Measurements from ENCODE around the gene COL4A4. TPM values are rescaled to one million over a fixed set of nuclear protein-coding genes. Genes with fewer than 3 reads are reported as not detected.

Gene COL4A4
- total and polyA plus RNA-seq, 2 of the 4 experiments (the other 2 are of a cell fraction) = 0.02 TPM; not detected in 1

GRCh38 chr2:226993171-226993570 lies 170.8 kb downstream of the COL4A4 start:
- no peak overlapping the region for H3K23ac ChIP-seq (ENCODE audit: low read depth, low read length)
- no peak overlapping the region for H3K9ac ChIP-seq (ENCODE audit: low read depth, low read length)
- 70% methylated on average over 2 of the region's 4 CpGs; no CpG with 5 or more reads in 1 of the 2 experiments for WGBS, 2 experiments (ENCODE audit: extremely low coverage in 2 of 2, insufficient read length in 1 of 2)
- no peaks in the 10 kb centered on the region for H3K79me1 ChIP-seq (ENCODE audit: low read depth in 1 of 2, low read length in 2 of 2)
- H3K36me3 ChIP-seq (ENCODE audit: control insufficient read depth, insufficient read depth, low read length) = 0 out of 2 replicates have a peak, but pooled peaks cover 4% of the 10 kb centered on the region
- no peaks in the 10 kb centered on the region for H4K20me1 ChIP-seq (ENCODE audit: insufficient read depth, low read length)
- no peak for ATAC-seq (ENCODE audit: low read depth)
- no peak overlapping the region for H3K56ac ChIP-seq (ENCODE audit: extremely low read depth, insufficient read depth, low read length)
- H3K9me3 ChIP-seq (ENCODE audit: control insufficient read depth, insufficient read depth, low read length) = no peaks in the 10 kb centered on the region
- H3K4me3 ChIP-seq (ENCODE audit: insufficient read depth, low read depth, low read length) = no peak overlapping the region
- no peak overlapping the region for H2AK5ac ChIP-seq (ENCODE audit: low read depth, low read length)
- ChIA-PET POLR2A (ENCODE audit: unreplicated experiment) (no interaction called here), CTCF (interaction anchor here (0.6 kb wide), 1 partner anchor 1333 kb away, joined by 4 read pairs; no protein-coding TSS in a partner anchor)
- in situ Hi-C loops (cut with MboI; ENCODE audit: low sequenced_read_pairs) (loop anchor here (25.0 kb wide), 2 partner anchors 806 to 1131 kb away; no protein-coding TSS in a partner anchor), dilution Hi-C loops (cut with HindIII; ENCODE audit: low sequenced_read_pairs, unreplicated experiment) (no loop called here), intact Hi-C loops (cut with micrococcal nuclease) (no loop called here)
- no peak overlapping the region for H3K27ac ChIP-seq (ENCODE audit: insufficient read depth, low read length)
- H4K91ac ChIP-seq (ENCODE audit: insufficient read depth, low read depth, low read length) = no peak overlapping the region
- no peak overlapping the region for H2BK15ac ChIP-seq (ENCODE audit: low read depth, low read length)
- no TSS peak for BruUV-seq (replicated peaks)
- H2AK9ac ChIP-seq (replicated peaks; ENCODE audit: low read depth, low read length, poor library complexity) = no peak overlapping the region
- no peaks in the 10 kb centered on the region for H3K9me1 ChIP-seq (ENCODE audit: insufficient read depth, low read length)
- no peak overlapping the region for H2BK20ac ChIP-seq (ENCODE audit: low read depth, low read length)
- DNase-seq = no peak
- no peak overlapping the region for H3K18ac ChIP-seq (ENCODE audit: low read depth, low read length)
- H4K8ac ChIP-seq (ENCODE audit: low read depth in 2 of 2, low read length in 2 of 2) = no peak overlapping the region
- H2BK5ac ChIP-seq (ENCODE audit: low read depth, low read length, poor library complexity, severe bottlenecking) = no peak overlapping the region
- TF ChIP-seq CTCF (conservative IDR thresholded peaks at IDR 0.05; ENCODE audit: low read depth, low read length) = no peak
- no peak for TF ChIP-seq CEBPB (IDR thresholded peaks at IDR 0.05; ENCODE audit: low read depth, low read length)
- no peak for TF ChIP-seq USF2 (IDR thresholded peaks at IDR 0.05; ENCODE audit: low read depth, low read length)
- TF ChIP-seq CHD1 (IDR thresholded peaks at IDR 0.05; ENCODE audit: low read depth, low read length) = no peak
- no peak for TF ChIP-seq RCOR1 (IDR thresholded peaks at IDR 0.05; ENCODE audit: insufficient replicate concordance, low read length)
- no peak for TF ChIP-seq FOS (IDR thresholded peaks at IDR 0.05; ENCODE audit: low read depth, low read length)
- no peak for TF ChIP-seq POLR2A (IDR thresholded peaks at IDR 0.05; ENCODE audit: low read depth, low read length)
- TF ChIP-seq ELK1 (IDR thresholded peaks at IDR 0.05; ENCODE audit: borderline replicate concordance, low read depth, low read length) = no peak
- TF ChIP-seq RFX5 (IDR thresholded peaks at IDR 0.05; ENCODE audit: low read depth, low read length) = no peak
- no peak for TF ChIP-seq RAD21 (IDR thresholded peaks at IDR 0.05; ENCODE audit: low read length)
- TF ChIP-seq MAFK (IDR thresholded peaks at IDR 0.05; ENCODE audit: low read depth, low read length) = no peak
- TF ChIP-seq NFE2L2 (IDR thresholded peaks at IDR 0.05; ENCODE audit: low read depth, low read length) = no peak
- no peak for TF ChIP-seq BHLHE40 (IDR thresholded peaks at IDR 0.05; ENCODE audit: low read depth, low read length)
- no peak for TF ChIP-seq MXI1 (IDR thresholded peaks at IDR 0.05; ENCODE audit: borderline replicate concordance, low read depth, low read length)
- TF ChIP-seq MAZ (IDR thresholded peaks at IDR 0.05; ENCODE audit: borderline replicate concordance, low read depth, low read length) = no peak
- TF ChIP-seq SMC3 (IDR thresholded peaks at IDR 0.05; ENCODE audit: low read depth, low read length) = no peak
- no peak overlapping the region for H3K14ac ChIP-seq (replicated peaks; ENCODE audit: low read depth, low read length)
- no peak overlapping the region for H2AFZ ChIP-seq (replicated peaks; ENCODE audit: low read length, poor library complexity)
- no peak overlapping the region for H2BK120ac ChIP-seq (ENCODE audit: low read depth, low read length)
- H3K4me1 ChIP-seq (ENCODE audit: control insufficient read depth, insufficient read depth, low read length) = no peaks in the 10 kb centered on the region
- no peak overlapping the region for H3K4me2 ChIP-seq (ENCODE audit: low read depth, low read length)
- H3K27me3 ChIP-seq (ENCODE audit: control insufficient read depth, insufficient read depth, low read length) = no peaks in the 10 kb centered on the region
- H4K5ac ChIP-seq (ENCODE audit: low read depth, low read length) = no peak overlapping the region
- no peak overlapping the region for H3K4ac ChIP-seq (ENCODE audit: low read depth, low read length)
